A549 (cell line): ENCODE measurements around the gene MRGPRD.

Experiments used
- GATA3 ChIP-seq: IDR thresholded peaks from 2 replicates; pipeline ENCODE4 v1.6.1; 2012; ENCODE audit warnings: borderline replicate concordance
- MYC ChIP-seq: IDR thresholded peaks from 2 replicates; pipeline ENCODE4 v1.6.1; 2012; ENCODE audit warnings: mild to moderate bottlenecking, inconsistent platforms, low read length, improper control_type of control experiment, borderline replicate concordance
- NR3C1 ChIP-seq: fragments of >200 bp; sonication (Bioruptor Twin); formaldehyde crosslinking; IDR thresholded peaks from 3 replicates; pipeline ENCODE4 v1.6.1; 2017
- RAD21 ChIP-seq, 2 experiments: fragments of >200 bp in 1 of 2; sonication (Bioruptor Twin) in 1 of 2; formaldehyde crosslinking in 1 of 2; IDR thresholded peaks in 1 of 2; conservative IDR thresholded peaks in 1 of 2; 2 replicates in 1 of 2; 3 replicates in 1 of 2; pipeline ENCODE4 v1.6.1; 2012 to 2018; ENCODE audit warnings: inconsistent platforms in 1 of 2
- RFX5 ChIP-seq: fragments of 450-650 bp; IDR thresholded peaks from 2 replicates; pipeline ENCODE4 v1.7.1; 2014; ENCODE audit warnings: antibody characterized with exemption, mild to moderate bottlenecking, moderate library complexity
- TF ChIP-seq, protein P1 (sequence below): fragments of >200 bp; sonication (Bioruptor Twin); formaldehyde crosslinking; IDR thresholded peaks from 3 replicates; pipeline ENCODE4 v1.5.1; 2016
- TF ChIP-seq, protein P2 (sequence below): IDR thresholded peaks from 2 replicates; pipeline ENCODE4 v1.6.1; 2012; ENCODE audit warnings: low read depth, borderline replicate concordance
- TF ChIP-seq, protein P3 (sequence below): fragments of >200 bp; sonication (Bioruptor Twin); formaldehyde crosslinking; IDR thresholded peaks from 2 replicates; pipeline ENCODE4 v1.6.1; 2016

DNA sequence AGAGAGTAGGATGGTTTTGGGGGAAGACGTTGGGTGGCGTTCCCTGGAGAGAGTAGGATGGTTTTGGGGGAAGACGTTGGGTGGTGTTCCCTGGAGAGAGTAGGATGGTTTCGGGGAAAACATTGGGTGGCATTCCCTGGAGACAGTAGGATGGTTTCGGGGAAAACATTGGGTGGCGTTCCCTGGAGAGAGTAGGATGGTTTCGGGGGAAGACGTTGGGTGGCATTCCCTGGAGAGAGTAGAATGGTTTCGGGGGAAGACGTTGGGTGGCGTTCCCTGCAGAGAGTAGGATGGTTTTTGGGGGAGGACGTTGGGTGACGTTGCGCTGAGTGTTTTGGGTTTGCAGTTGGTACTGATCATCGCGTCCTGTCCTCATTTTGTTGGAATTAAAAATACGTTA is 48.9 kb downstream of the MRGPRD start:
- TF ChIP-seq, protein P1, sequence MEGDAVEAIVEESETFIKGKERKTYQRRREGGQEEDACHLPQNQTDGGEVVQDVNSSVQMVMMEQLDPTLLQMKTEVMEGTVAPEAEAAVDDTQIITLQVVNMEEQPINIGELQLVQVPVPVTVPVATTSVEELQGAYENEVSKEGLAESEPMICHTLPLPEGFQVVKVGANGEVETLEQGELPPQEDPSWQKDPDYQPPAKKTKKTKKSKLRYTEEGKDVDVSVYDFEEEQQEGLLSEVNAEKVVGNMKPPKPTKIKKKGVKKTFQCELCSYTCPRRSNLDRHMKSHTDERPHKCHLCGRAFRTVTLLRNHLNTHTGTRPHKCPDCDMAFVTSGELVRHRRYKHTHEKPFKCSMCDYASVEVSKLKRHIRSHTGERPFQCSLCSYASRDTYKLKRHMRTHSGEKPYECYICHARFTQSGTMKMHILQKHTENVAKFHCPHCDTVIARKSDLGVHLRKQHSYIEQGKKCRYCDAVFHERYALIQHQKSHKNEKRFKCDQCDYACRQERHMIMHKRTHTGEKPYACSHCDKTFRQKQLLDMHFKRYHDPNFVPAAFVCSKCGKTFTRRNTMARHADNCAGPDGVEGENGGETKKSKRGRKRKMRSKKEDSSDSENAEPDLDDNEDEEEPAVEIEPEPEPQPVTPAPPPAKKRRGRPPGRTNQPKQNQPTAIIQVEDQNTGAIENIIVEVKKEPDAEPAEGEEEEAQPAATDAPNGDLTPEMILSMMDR: no peak
- TF ChIP-seq RAD21 (conservative IDR thresholded peaks at IDR 0.05 in 1 of 2, IDR thresholded peaks at IDR 0.05 in 1 of 2): no peak
- TF ChIP-seq NR3C1: no peak
- TF ChIP-seq RFX5: no peak
- no peak for TF ChIP-seq MYC
- no peak for TF ChIP-seq GATA3
- TF ChIP-seq, protein P2, sequence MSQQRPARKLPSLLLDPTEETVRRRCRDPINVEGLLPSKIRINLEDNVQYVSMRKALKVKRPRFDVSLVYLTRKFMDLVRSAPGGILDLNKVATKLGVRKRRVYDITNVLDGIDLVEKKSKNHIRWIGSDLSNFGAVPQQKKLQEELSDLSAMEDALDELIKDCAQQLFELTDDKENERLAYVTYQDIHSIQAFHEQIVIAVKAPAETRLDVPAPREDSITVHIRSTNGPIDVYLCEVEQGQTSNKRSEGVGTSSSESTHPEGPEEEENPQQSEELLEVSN: no peak
- TF ChIP-seq, protein P3, sequence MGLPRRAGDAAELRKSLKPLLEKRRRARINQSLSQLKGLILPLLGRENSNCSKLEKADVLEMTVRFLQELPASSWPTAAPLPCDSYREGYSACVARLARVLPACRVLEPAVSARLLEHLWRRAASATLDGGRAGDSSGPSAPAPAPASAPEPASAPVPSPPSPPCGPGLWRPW: no peak
